Thyroid gland (tissue), 4 donors: ENCODE results near the gene ANKRD11. TPM values are rescaled to one million over a fixed set of nuclear protein-coding genes. Genes with fewer than 3 reads are reported as not detected.

Experiments used
- DNase-seq, 2 donors: peaks; one replicate each; pipeline ENCODE4 v3.0.0-alpha.2; 2019
- H3K27ac ChIP-seq, 3 donors: fragments of 200-600 bp; sonication (generic); 1 replicate in 2 of 3; 2 replicates in 1 of 3; pipeline ENCODE4 v1.5.1; 2016 to 2019; ENCODE audit warnings: mild to moderate bottlenecking in 1 of 3, moderate library complexity in 1 of 3
- H3K27me3 ChIP-seq: fragments of 200-600 bp; sonication (generic); one replicate; pipeline ENCODE4 v1.5.1; 2019
- H3K36me3 ChIP-seq, 2 donors: fragments of 200-600 bp; sonication (generic); one replicate each; pipeline ENCODE4 v1.5.1; 2016 to 2019
- H3K4me1 ChIP-seq, 2 donors: fragments of 200-600 bp; sonication (generic); one replicate each; pipeline ENCODE4 v1.5.1; 2017 to 2019
- H3K4me3 ChIP-seq, 3 donors: fragments of 200-600 bp; sonication (generic); replicated peaks in 1 of 3; 1 replicate in 2 of 3; 2 replicates in 1 of 3; pipeline ENCODE4 v1.5.1; 2016; ENCODE audit warnings: mild to moderate bottlenecking in 1 of 3
- H3K9me3 ChIP-seq: fragments of 200-600 bp; sonication (generic); one replicate; pipeline ENCODE4 v1.5.1; 2017
- POLR2A ChIP-seq, 2 donors: fragments of 450-650 bp; IDR thresholded peaks; one replicate each; pipeline ENCODE4 v1.6.1; 2017; ENCODE audit warnings: antibody characterized with exemption in 2 of 2, mild to moderate bottlenecking in 2 of 2, moderate library complexity in 1 of 2
- WGBS, 2 donors: methylation state at CpG; one replicate each; pipeline ENCODE4 v1.1.5; 2017; 5-methylcytosine and 5-hydroxymethylcytosine counted together
- intact Hi-C: fragments of 100-400 bp; cut with DNase I; formaldehyde crosslinking; loops from one replicate; pipeline ENCODE4 v1.15.1; 2023
- total RNA-seq, 4 donors: library from RNA; depleted of rRNA; stranded (reverse); fragments of >200 nt; gene quantifications; one replicate each; pipeline ENCODE4 v1.2.3, GENCODE V29; 2016
- TF ChIP-seq, protein P1 (sequence below), 6 experiments: fragments of 200-600 bp in 3 of 6; fragments of 450-650 bp in 3 of 6; sonication (generic) in 3 of 6; IDR thresholded peaks; one replicate each; pipeline ENCODE4 v1.5.1; 2016 to 2019; ENCODE audit warnings: antibody characterized with exemption in 6 of 6, mild to moderate bottlenecking in 2 of 6, inconsistent platforms in 1 of 6, moderate library complexity in 1 of 6

The ANKRD11 gene
- 10 to 100 TPM; 62.1 to 90.4 (median 75.0) TPM for total RNA-seq

- Histone ChIP-seq H3K9me3 (no peaks in the 10 kb centered on the region), H3K4me1 (peaks cover 28 to 32% of the 10 kb centered on the region in 2 donors), H3K4me3 (peak within 1 kb of the TSS; percentile 49 to 87 (median 81)), H3K27me3 (no peaks in the 10 kb centered on the region), H3K36me3 (no peaks in the 10 kb centered on the region), H3K27ac (peak within 1 kb of the TSS; percentile 90 to 96 (median 92))
- TF ChIP-seq POLR2A (IDR thresholded peaks at IDR 0.05): peak; percentile 52 to 92
- TF ChIP-seq, protein P1, sequence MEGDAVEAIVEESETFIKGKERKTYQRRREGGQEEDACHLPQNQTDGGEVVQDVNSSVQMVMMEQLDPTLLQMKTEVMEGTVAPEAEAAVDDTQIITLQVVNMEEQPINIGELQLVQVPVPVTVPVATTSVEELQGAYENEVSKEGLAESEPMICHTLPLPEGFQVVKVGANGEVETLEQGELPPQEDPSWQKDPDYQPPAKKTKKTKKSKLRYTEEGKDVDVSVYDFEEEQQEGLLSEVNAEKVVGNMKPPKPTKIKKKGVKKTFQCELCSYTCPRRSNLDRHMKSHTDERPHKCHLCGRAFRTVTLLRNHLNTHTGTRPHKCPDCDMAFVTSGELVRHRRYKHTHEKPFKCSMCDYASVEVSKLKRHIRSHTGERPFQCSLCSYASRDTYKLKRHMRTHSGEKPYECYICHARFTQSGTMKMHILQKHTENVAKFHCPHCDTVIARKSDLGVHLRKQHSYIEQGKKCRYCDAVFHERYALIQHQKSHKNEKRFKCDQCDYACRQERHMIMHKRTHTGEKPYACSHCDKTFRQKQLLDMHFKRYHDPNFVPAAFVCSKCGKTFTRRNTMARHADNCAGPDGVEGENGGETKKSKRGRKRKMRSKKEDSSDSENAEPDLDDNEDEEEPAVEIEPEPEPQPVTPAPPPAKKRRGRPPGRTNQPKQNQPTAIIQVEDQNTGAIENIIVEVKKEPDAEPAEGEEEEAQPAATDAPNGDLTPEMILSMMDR (IDR thresholded peaks at IDR 0.05): no peak
- intact Hi-C loops: loop anchor here (5.0 kb wide), 1 partner anchor 163 kb away; no protein-coding TSS in a partner anchor
- peak; percentile 99 to 100 for DNase-seq
- WGBS, 2 donors: 0 to 1% methylated on average over 13 to 14 of the region's 96 CpGs
Observed at GRCh38 chr16:89490439-89491237, at the start of gene ANKRD11. Gene ANKRD11, minus strand, starts transcription at chr16:89490561. Its CDS starts 173,542 bp downstream, at chr16:89317019.

GRCh38 chr16:89538286-89538685, 47.9 kb upstream of the ANKRD11 start:
- no peaks in the 10 kb centered on the region for H3K27me3 ChIP-seq
- no peak overlapping the region for H3K4me3 ChIP-seq
- no peaks in the 10 kb centered on the region for H3K4me1 ChIP-seq
- no peak overlapping the region for H3K27ac ChIP-seq
- intact Hi-C loops: no loop called here
- no peaks in the 10 kb centered on the region for H3K9me3 ChIP-seq
- no peak for TF ChIP-seq POLR2A (IDR thresholded peaks at IDR 0.05)
- TF ChIP-seq, protein P1 (IDR thresholded peaks at IDR 0.05): no peak
- H3K36me3 ChIP-seq: peaks cover 38 to 40% of the 10 kb centered on the region in 2 donors
- WGBS, 2 donors: 94 to 96% methylated on average over 9 to 12 of the region's 12 CpGs
- no peak for DNase-seq

DNA sequence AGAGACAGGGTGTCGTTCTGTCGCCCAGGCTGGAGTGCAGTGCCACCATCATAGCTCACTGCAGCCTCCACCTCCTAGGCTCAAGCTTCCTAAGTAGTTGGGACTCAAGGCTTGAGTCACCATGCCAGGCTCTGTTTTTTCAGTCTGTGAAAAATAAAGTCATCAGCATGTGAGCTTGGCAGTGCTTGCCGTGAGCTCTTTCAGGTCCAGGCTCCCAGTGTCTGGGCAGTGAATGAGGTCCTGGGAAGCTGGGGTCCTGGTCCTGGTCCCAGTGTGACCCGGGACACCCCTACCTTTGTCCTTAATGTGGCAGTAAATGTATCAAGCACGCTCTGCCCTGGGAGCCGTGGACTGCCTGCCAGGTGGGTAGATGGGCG, 47.2 kb upstream of the ANKRD11 start:
- Histone ChIP-seq H3K4me3 (no peak overlapping the region), H3K9me3 (no peaks in the 10 kb centered on the region), H3K4me1 (no peaks in the 10 kb centered on the region), H3K36me3 (peaks cover 45% of the 10 kb centered on the region in 2 donors), H3K27me3 (no peaks in the 10 kb centered on the region), H3K27ac (no peak overlapping the region)
- TF ChIP-seq, protein P1 (IDR thresholded peaks at IDR 0.05): no peak
- TF ChIP-seq POLR2A (IDR thresholded peaks at IDR 0.05): no peak
- intact Hi-C loops: no loop called here
- no peak for DNase-seq
- 90 to 96% methylated on average over 4 to 7 of the region's 7 CpGs for WGBS, 2 donors

- intact Hi-C loops: no loop called here
- no peak for TF ChIP-seq POLR2A (IDR thresholded peaks at IDR 0.05)
- TF ChIP-seq, protein P1 (IDR thresholded peaks at IDR 0.05): no peak
- Histone ChIP-seq H3K27ac (no peak overlapping the region), H3K4me1 (no peaks in the 10 kb centered on the region), H3K36me3 (peaks cover 48 to 50% of the 10 kb centered on the region in 2 donors), H3K27me3 (no peaks in the 10 kb centered on the region), H3K4me3 (no peak overlapping the region), H3K9me3 (no peaks in the 10 kb centered on the region)
- 83 to 91% methylated on average over 28 to 35 of the region's 36 CpGs for WGBS, 2 donors
- no peak for DNase-seq
Observed at GRCh38 chr16:89536886-89537548, 46.7 kb upstream of the ANKRD11 start.

DNA sequence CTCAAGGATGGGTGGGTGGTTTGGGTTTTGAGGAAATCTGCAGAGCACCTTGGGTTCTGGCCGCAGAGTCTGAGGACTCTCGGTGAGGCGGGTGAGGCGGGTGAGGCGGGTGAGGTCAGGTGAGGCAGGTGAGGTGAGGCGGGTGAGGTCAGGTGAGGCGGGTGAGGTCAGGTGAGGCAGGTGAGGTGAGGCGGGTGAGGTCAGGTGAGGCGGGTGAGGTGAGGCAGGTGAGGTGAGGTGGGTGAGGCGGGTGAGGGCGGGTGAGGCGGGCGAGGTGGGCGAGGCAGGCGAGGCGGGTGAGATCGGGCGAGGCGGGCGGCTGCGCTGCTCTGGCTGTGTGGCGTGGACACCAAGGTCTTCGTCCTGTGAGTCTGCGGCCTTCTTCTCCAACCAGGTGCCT, 46.0 kb upstream of the ANKRD11 start:
- Histone ChIP-seq H3K27me3 (no peaks in the 10 kb centered on the region), H3K9me3 (no peaks in the 10 kb centered on the region), H3K27ac (no peak overlapping the region), H3K4me1 (no peaks in the 10 kb centered on the region), H3K4me3 (no peak overlapping the region), H3K36me3 (peaks cover 46 to 56% of the 10 kb centered on the region in 2 donors)
- DNase-seq: no peak
- TF ChIP-seq, protein P1 (IDR thresholded peaks at IDR 0.05): no peak
- TF ChIP-seq POLR2A (IDR thresholded peaks at IDR 0.05): no peak
- intact Hi-C loops: no loop called here
- 94 to 97% methylated on average over 24 of the region's 24 CpGs for WGBS, 2 donors
